Measurements from ENCODE around the gene LHFPL3.

DNA sequence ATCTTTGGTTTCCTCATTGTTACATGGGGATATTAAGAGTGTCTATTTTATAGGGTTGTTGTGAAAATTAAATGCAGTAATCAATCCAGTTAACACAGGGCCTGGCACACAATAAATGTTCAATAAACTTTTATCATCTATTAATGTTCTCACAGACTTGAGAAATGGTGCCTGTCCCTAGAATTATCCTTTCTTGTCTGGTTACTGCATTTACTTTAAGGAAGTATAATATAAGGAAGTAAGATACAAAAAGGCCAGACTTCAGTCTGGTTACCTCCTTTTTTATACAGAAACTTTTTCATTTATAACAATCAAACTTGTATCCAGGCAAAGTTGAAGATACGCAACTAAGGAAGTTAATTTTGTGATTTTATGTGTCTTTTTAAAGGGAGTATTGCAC is 117.0 kb downstream of the LHFPL3 start:
- TF ChIP-seq MAFK (IDR thresholded peaks at IDR 0.05; ENCODE audit: partially characterized antibody) (no peak), EP300 (IDR thresholded peaks at IDR 0.05) (no peak), ZSCAN20 (CRISPR knock-in tag; IDR thresholded peaks at IDR 0.05) (no peak), CBX2 (IDR thresholded peaks at IDR 0.05; ENCODE audit: borderline replicate concordance, low read depth) (no peak), MAZ (IDR thresholded peaks at IDR 0.05; ENCODE audit: borderline replicate concordance, low read depth, low read length) (no peak), RAD21 (conservative IDR thresholded peaks at IDR 0.05 in 1 of 2, IDR thresholded peaks at IDR 0.05 in 1 of 2) (no peak), FOSB (CRISPR knock-in tag; IDR thresholded peaks at IDR 0.05) (no peak), POLR2A (IDR thresholded peaks at IDR 0.05; ENCODE audit: low read length) (no peak), ZFP36 (IDR thresholded peaks at IDR 0.05; ENCODE audit: borderline replicate concordance, partially characterized antibody) (no peak)
- TF ChIP-seq, protein P1, sequence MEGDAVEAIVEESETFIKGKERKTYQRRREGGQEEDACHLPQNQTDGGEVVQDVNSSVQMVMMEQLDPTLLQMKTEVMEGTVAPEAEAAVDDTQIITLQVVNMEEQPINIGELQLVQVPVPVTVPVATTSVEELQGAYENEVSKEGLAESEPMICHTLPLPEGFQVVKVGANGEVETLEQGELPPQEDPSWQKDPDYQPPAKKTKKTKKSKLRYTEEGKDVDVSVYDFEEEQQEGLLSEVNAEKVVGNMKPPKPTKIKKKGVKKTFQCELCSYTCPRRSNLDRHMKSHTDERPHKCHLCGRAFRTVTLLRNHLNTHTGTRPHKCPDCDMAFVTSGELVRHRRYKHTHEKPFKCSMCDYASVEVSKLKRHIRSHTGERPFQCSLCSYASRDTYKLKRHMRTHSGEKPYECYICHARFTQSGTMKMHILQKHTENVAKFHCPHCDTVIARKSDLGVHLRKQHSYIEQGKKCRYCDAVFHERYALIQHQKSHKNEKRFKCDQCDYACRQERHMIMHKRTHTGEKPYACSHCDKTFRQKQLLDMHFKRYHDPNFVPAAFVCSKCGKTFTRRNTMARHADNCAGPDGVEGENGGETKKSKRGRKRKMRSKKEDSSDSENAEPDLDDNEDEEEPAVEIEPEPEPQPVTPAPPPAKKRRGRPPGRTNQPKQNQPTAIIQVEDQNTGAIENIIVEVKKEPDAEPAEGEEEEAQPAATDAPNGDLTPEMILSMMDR (IDR thresholded peaks at IDR 0.05), result no peak
- TF ChIP-seq, protein P2, sequence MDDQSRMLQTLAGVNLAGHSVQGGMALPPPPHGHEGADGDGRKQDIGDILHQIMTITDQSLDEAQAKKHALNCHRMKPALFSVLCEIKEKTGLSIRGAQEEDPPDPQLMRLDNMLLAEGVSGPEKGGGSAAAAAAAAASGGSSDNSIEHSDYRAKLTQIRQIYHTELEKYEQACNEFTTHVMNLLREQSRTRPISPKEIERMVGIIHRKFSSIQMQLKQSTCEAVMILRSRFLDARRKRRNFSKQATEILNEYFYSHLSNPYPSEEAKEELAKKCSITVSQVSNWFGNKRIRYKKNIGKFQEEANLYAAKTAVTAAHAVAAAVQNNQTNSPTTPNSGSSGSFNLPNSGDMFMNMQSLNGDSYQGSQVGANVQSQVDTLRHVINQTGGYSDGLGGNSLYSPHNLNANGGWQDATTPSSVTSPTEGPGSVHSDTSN (IDR thresholded peaks at IDR 0.05), result no peak
- TF ChIP-seq, protein P3, sequence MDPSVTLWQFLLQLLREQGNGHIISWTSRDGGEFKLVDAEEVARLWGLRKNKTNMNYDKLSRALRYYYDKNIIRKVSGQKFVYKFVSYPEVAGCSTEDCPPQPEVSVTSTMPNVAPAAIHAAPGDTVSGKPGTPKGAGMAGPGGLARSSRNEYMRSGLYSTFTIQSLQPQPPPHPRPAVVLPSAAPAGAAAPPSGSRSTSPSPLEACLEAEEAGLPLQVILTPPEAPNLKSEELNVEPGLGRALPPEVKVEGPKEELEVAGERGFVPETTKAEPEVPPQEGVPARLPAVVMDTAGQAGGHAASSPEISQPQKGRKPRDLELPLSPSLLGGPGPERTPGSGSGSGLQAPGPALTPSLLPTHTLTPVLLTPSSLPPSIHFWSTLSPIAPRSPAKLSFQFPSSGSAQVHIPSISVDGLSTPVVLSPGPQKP (IDR thresholded peaks at IDR 0.05; ENCODE audit: low read depth, low read length), result no peak
